ENCODE measurements around the gene ABCA8.

ABCA8 gene

GRCh38 chr17:68878226-68878885, 76.8 kb downstream of the ABCA8 start:
- in situ Hi-C loops (cut with HindIII; ENCODE audit: low pct_unique_long_range_greater_than_20kb, low sequenced_read_pairs): no loop called here
- no peak for TF ChIP-seq JUND (IDR thresholded peaks at IDR 0.05; ENCODE audit: low read depth)
- no peak for DNase-seq (ENCODE audit: low read depth in 1 of 2, low spot score in 1 of 2)

- TF ChIP-seq JUND (IDR thresholded peaks at IDR 0.05; ENCODE audit: low read depth): no peak
- DNase-seq (ENCODE audit: low read depth in 1 of 2, low spot score in 1 of 2): no peak
- in situ Hi-C loops (cut with HindIII; ENCODE audit: low pct_unique_long_range_greater_than_20kb, low sequenced_read_pairs): no loop called here
Measured at GRCh38 chr17:68871447-68871846, 83.7 kb downstream of the ABCA8 start.

- DNase-seq (ENCODE audit: low read depth in 1 of 2, low spot score in 1 of 2): no peak
- no peak for TF ChIP-seq JUND (IDR thresholded peaks at IDR 0.05; ENCODE audit: low read depth)
- in situ Hi-C loops (cut with HindIII; ENCODE audit: low pct_unique_long_range_greater_than_20kb, low sequenced_read_pairs): no loop called here
Measured at GRCh38 chr17:68870976-68871375, 84.2 kb downstream of the ABCA8 start.

- no peak for TF ChIP-seq JUND (IDR thresholded peaks at IDR 0.05; ENCODE audit: low read depth)
- in situ Hi-C loops (cut with HindIII; ENCODE audit: low pct_unique_long_range_greater_than_20kb, low sequenced_read_pairs): no loop called here
- no peak for DNase-seq (ENCODE audit: low read depth in 1 of 2, low spot score in 1 of 2)
Measured at GRCh38 chr17:68870161-68870826, 84.9 kb downstream of the ABCA8 start.

- TF ChIP-seq JUND (IDR thresholded peaks at IDR 0.05; ENCODE audit: low read depth): no peak
- DNase-seq (ENCODE audit: low read depth in 1 of 2, low spot score in 1 of 2): no peak
- in situ Hi-C loops (cut with HindIII; ENCODE audit: low pct_unique_long_range_greater_than_20kb, low sequenced_read_pairs): no loop called here
Measured at GRCh38 chr17:68868708-68869107, 86.5 kb downstream of the ABCA8 start.

GRCh38 chr17:68867759-68868516, 87.3 kb downstream of the ABCA8 start:
- in situ Hi-C loops (cut with HindIII; ENCODE audit: low pct_unique_long_range_greater_than_20kb, low sequenced_read_pairs): no loop called here
- TF ChIP-seq JUND (IDR thresholded peaks at IDR 0.05; ENCODE audit: low read depth): no peak
- DNase-seq (ENCODE audit: low read depth in 1 of 2, low spot score in 1 of 2): no peak

- no peak for DNase-seq (ENCODE audit: low read depth in 1 of 2, low spot score in 1 of 2)
- no peak for TF ChIP-seq JUND (IDR thresholded peaks at IDR 0.05; ENCODE audit: low read depth)
Measured at GRCh38 chr17:68865584-68865983, 89.6 kb downstream of the ABCA8 start.

GRCh38 chr17:68863091-68863652, 92.0 kb downstream of the ABCA8 start:
- DNase-seq (ENCODE audit: low read depth in 1 of 2, low spot score in 1 of 2): no peak
- in situ Hi-C loops (cut with HindIII; ENCODE audit: low pct_unique_long_range_greater_than_20kb, low sequenced_read_pairs): no loop called here
- TF ChIP-seq JUND (IDR thresholded peaks at IDR 0.05; ENCODE audit: low read depth): no peak

More at GRCh38 chr17:68865584-68865983, 89.6 kb downstream of the ABCA8 start:
- in situ Hi-C loops (cut with HindIII; ENCODE audit: low pct_unique_long_range_greater_than_20kb, low sequenced_read_pairs): no loop called here

- DNase-seq (ENCODE audit: low read depth in 1 of 2, low spot score in 1 of 2): no peak
- TF ChIP-seq JUND (IDR thresholded peaks at IDR 0.05; ENCODE audit: low read depth): no peak
- in situ Hi-C loops (cut with HindIII; ENCODE audit: low pct_unique_long_range_greater_than_20kb, low sequenced_read_pairs): no loop called here
Measured at GRCh38 chr17:68861602-68862001, 93.6 kb downstream of the ABCA8 start.

- in situ Hi-C loops (cut with HindIII; ENCODE audit: low pct_unique_long_range_greater_than_20kb, low sequenced_read_pairs): no loop called here
- no peak for TF ChIP-seq JUND (IDR thresholded peaks at IDR 0.05; ENCODE audit: low read depth)
- DNase-seq (ENCODE audit: low read depth in 1 of 2, low spot score in 1 of 2): no peak
Measured at GRCh38 chr17:68860941-68861340, 94.3 kb downstream of the ABCA8 start.

- DNase-seq (ENCODE audit: low read depth in 1 of 2, low spot score in 1 of 2): no peak
- in situ Hi-C loops (cut with HindIII; ENCODE audit: low pct_unique_long_range_greater_than_20kb, low sequenced_read_pairs): no loop called here
- TF ChIP-seq JUND (IDR thresholded peaks at IDR 0.05; ENCODE audit: low read depth): no peak
Measured at GRCh38 chr17:68854452-68854851, 100.7 kb downstream of the ABCA8 start.

- TF ChIP-seq JUND (IDR thresholded peaks at IDR 0.05; ENCODE audit: low read depth): no peak
- in situ Hi-C loops (cut with HindIII; ENCODE audit: low pct_unique_long_range_greater_than_20kb, low sequenced_read_pairs): no loop called here
- no peak for DNase-seq (ENCODE audit: low read depth in 1 of 2, low spot score in 1 of 2)
Measured at GRCh38 chr17:68853439-68853838, 101.8 kb downstream of the ABCA8 start.

GRCh38 chr17:68853036-68853435, 102.2 kb downstream of the ABCA8 start:
- TF ChIP-seq JUND (IDR thresholded peaks at IDR 0.05; ENCODE audit: low read depth): no peak
- in situ Hi-C loops (cut with HindIII; ENCODE audit: low pct_unique_long_range_greater_than_20kb, low sequenced_read_pairs): no loop called here
- DNase-seq (ENCODE audit: low read depth in 1 of 2, low spot score in 1 of 2): no peak

Data from T47D (cell line).